Astrocyte of the spinal cord (primary cell): ENCODE measurements around the gene OLA1.

ENCODE experiments used
- DNase-seq: peaks from one replicate; pipeline ENCODE4 v3.0.0; 2011; ENCODE audit warnings: low read depth, low spot score
- H3K4me3 ChIP-seq: 2 replicates; pipeline ENCODE4 v1.5.1; 2011; ENCODE audit warnings: low read depth, mild to moderate bottlenecking, low read length, moderate library complexity
- in situ Hi-C: cut with HindIII; loops from 2 replicates; pipeline ENCODE4 v1.10.0; 2017; ENCODE audit warnings: low sequenced_read_pairs
- TF ChIP-seq, protein P1 (sequence below): IDR thresholded peaks from 2 replicates; pipeline ENCODE4 v1.5.1; 2012; ENCODE audit warnings: low read depth, mild to moderate bottlenecking, low read length, inconsistent platforms

OLA1 gene

DNA sequence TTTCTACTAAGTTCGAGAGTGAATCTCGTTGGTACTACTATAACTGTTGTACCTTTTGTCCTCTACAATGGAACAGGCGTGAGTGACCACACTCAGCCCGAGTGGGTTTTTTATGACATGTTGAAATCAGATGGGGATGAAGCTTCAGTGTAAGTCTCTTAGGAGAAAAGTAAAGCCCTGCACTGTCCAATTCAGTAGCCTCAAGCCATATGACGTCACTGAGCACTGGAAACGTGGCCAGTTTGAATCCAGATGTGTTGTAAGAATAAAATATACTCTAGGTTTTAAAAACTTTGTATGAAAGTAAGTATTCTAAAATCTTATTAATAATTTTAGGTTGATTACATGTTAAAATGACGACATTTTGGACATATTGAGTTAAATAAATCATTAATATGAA, 181.5 kb downstream of the OLA1 start:
- DNase-seq, result no peak
- no peak overlapping the region for H3K4me3 ChIP-seq
- TF ChIP-seq, protein P1, sequence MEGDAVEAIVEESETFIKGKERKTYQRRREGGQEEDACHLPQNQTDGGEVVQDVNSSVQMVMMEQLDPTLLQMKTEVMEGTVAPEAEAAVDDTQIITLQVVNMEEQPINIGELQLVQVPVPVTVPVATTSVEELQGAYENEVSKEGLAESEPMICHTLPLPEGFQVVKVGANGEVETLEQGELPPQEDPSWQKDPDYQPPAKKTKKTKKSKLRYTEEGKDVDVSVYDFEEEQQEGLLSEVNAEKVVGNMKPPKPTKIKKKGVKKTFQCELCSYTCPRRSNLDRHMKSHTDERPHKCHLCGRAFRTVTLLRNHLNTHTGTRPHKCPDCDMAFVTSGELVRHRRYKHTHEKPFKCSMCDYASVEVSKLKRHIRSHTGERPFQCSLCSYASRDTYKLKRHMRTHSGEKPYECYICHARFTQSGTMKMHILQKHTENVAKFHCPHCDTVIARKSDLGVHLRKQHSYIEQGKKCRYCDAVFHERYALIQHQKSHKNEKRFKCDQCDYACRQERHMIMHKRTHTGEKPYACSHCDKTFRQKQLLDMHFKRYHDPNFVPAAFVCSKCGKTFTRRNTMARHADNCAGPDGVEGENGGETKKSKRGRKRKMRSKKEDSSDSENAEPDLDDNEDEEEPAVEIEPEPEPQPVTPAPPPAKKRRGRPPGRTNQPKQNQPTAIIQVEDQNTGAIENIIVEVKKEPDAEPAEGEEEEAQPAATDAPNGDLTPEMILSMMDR, result no peak
- in situ Hi-C loops, result no loop called here

- H3K4me3 ChIP-seq, result no peak overlapping the region
- in situ Hi-C loops, result no loop called here
- TF ChIP-seq, protein P1, result no peak
- no peak for DNase-seq
These were observed 184.7 kb downstream of the OLA1 start for GRCh38 chr2:174063492-174064092.

DNA sequence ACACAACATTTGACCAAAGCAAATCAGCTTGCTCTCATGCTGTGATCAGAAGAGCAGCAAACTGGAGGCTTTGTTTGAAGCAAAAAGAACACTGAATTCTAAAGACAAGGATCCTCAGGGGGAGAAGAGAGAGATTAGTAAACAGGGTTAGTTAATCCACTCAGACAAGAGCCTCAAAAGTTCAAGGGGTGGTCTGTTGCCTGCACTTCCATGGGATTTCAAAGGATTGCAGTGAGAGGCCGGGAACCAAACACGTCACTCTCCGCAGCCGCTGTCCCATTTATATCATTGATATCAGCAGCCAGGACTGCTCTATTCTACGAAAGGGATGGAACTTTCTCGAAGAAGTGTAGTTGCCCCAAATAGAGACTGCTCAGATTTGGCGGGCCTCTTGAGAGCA, 185.4 kb downstream of the OLA1 start:
- TF ChIP-seq, protein P1, result no peak
- H3K4me3 ChIP-seq, result no peak overlapping the region
- no peak for DNase-seq
- in situ Hi-C loops, result no loop called here

- TF ChIP-seq, protein P1, result no peak
- in situ Hi-C loops, result no loop called here
- DNase-seq, result peak; percentile 33
- no peak overlapping the region for H3K4me3 ChIP-seq
These were observed 188.5 kb downstream of the OLA1 start for GRCh38 chr2:174059884-174060244.

DNA sequence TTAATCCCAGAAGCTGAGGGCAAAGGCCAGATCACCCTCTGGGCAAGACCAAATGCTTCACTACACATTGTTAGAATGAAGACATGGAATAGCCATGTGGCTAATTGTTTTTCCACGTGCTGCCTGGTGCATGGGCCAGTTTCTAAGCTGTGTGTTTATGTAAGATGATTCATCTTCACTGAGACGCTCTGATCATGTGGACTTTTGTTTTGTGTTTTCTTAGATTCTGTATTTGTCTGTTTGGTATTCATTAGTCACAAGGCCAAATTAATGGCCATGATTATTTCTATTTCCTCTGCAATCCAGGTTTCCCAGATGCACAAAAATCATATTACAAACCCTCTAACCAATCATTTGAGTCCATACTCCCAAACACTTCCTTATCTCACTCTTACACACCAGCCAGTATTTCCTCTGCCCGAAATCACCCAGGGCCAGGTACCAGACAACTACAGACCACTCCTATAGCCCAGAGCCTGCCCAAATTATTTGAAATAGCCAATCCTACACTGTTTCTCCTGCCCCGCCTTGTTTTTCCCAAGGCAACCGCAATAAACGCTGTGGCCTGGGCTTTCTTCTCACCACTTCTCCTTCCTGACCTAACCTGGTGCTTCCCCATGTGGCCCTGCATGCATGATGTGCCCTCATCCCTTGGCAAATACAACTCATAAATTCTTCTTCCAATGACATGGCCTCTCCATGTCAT, 189.0 kb downstream of the OLA1 start:
- TF ChIP-seq, protein P1, result no peak
- peak; percentile 69 for DNase-seq
- in situ Hi-C loops, result no loop called here
- no peak overlapping the region for H3K4me3 ChIP-seq

GRCh38 chr2:174058456-174058855, 189.9 kb downstream of the OLA1 start:
- in situ Hi-C loops, result no loop called here
- DNase-seq, result no peak
- H3K4me3 ChIP-seq, result no peak overlapping the region
- TF ChIP-seq, protein P1, result no peak
